Nephron (organoid): ENCODE measurements around the gene ILF2.
A peak's percentile ranks its signal among the peaks of the same experiment; 100 is the strongest.

Source experiments
- H3K27ac Mint-ChIP-seq, 3 experiments: 2 replicates each; pipeline ENCODE4 v1.8.0; 2020; ENCODE audit warnings: mixed read lengths in 3 of 3, mild to moderate bottlenecking in 2 of 3, moderate library complexity in 1 of 3
- H3K27me3 Mint-ChIP-seq: 2 replicates; pipeline ENCODE4 v1.8.0; 2021; ENCODE audit warnings: low read depth, mild to moderate bottlenecking, moderate library complexity, mixed read lengths
- H3K36me3 Mint-ChIP-seq: 2 replicates; pipeline ENCODE4 v1.8.0; 2020; ENCODE audit warnings: low read depth, mixed read lengths
- H3K4me1 Mint-ChIP-seq: 2 replicates; pipeline ENCODE4 v1.8.0; 2020; ENCODE audit warnings: mixed read lengths
- H3K4me3 Mint-ChIP-seq, 3 experiments: 2 replicates each; pipeline ENCODE4 v1.8.0; 2020; ENCODE audit warnings: mild to moderate bottlenecking in 3 of 3, mixed read lengths in 3 of 3, moderate library complexity in 2 of 3
- H3K9me3 Mint-ChIP-seq: 2 replicates; pipeline ENCODE4 v1.8.0; 2020; ENCODE audit warnings: mixed read lengths
- CTCF ChIP-seq, 3 experiments: fragments of 200-600 bp; sonication (generic); IDR thresholded peaks; one replicate each; pipeline ENCODE4 v1.5.0; 2021; ENCODE audit warnings: antibody characterized with exemption in 3 of 3; ENCODE audit not compliant: unreplicated experiment in 3 of 3

Gene ILF2

GRCh38 chr1:153649137-153649862 is 21.5 kb downstream of the ILF2 start:
- Mint-ChIP-seq H3K4me1 (no peaks in the 10 kb centered on the region), H3K36me3 (peaks cover 28% of the 10 kb centered on the region), H3K4me3 (no peak overlapping the region), H3K27me3 (no peaks in the 10 kb centered on the region), H3K9me3 (no peaks in the 10 kb centered on the region), H3K27ac (peak overlapping the region in 2 of 3 experiments; percentile 36 to 45)
- no peak for TF ChIP-seq CTCF (IDR thresholded peaks at IDR 0.05; ENCODE audit: unreplicated experiment in 3 of 3)

GRCh38 chr1:153648000-153648643 is 22.7 kb downstream of the ILF2 start:
- no peak for TF ChIP-seq CTCF (IDR thresholded peaks at IDR 0.05; ENCODE audit: unreplicated experiment in 3 of 3)
- no peaks in the 10 kb centered on the region for H3K27me3 Mint-ChIP-seq
- H3K4me1 Mint-ChIP-seq: no peaks in the 10 kb centered on the region
- no peak overlapping the region for H3K4me3 Mint-ChIP-seq
- peak overlapping the region in 2 of 3 experiments; percentile 58 to 66 for H3K27ac Mint-ChIP-seq
- H3K36me3 Mint-ChIP-seq: peaks cover 40% of the 10 kb centered on the region
- no peaks in the 10 kb centered on the region for H3K9me3 Mint-ChIP-seq

- peak overlapping the region; percentile 14 to 54 (median 34) for H3K27ac Mint-ChIP-seq
- no peaks in the 10 kb centered on the region for H3K4me1 Mint-ChIP-seq
- H3K4me3 Mint-ChIP-seq: no peak overlapping the region
- peaks cover 44% of the 10 kb centered on the region for H3K36me3 Mint-ChIP-seq
- no peak for TF ChIP-seq CTCF (IDR thresholded peaks at IDR 0.05; ENCODE audit: unreplicated experiment in 3 of 3)
- H3K9me3 Mint-ChIP-seq: no peaks in the 10 kb centered on the region
- H3K27me3 Mint-ChIP-seq: no peaks in the 10 kb centered on the region
Measured at GRCh38 chr1:153647346-153647714, 23.5 kb downstream of the ILF2 start.

- no peaks in the 10 kb centered on the region for H3K4me1 Mint-ChIP-seq
- H3K4me3 Mint-ChIP-seq: no peak overlapping the region
- H3K27me3 Mint-ChIP-seq: no peaks in the 10 kb centered on the region
- H3K27ac Mint-ChIP-seq: peak overlapping the region in 2 of 3 experiments; percentile 34 to 53
- no peaks in the 10 kb centered on the region for H3K9me3 Mint-ChIP-seq
- no peak for TF ChIP-seq CTCF (IDR thresholded peaks at IDR 0.05; ENCODE audit: unreplicated experiment in 3 of 3)
- H3K36me3 Mint-ChIP-seq: peaks cover 49% of the 10 kb centered on the region
Measured at GRCh38 chr1:153646672-153647345, 24.0 kb downstream of the ILF2 start.

GRCh38 chr1:153643816-153644215 is 27.0 kb downstream of the ILF2 start:
- no peaks in the 10 kb centered on the region for H3K27me3 Mint-ChIP-seq
- H3K4me3 Mint-ChIP-seq: no peak overlapping the region
- TF ChIP-seq CTCF (IDR thresholded peaks at IDR 0.05; ENCODE audit: unreplicated experiment in 3 of 3): no peak
- no peaks in the 10 kb centered on the region for H3K4me1 Mint-ChIP-seq
- peak overlapping the region in 2 of 3 experiments; percentile 3 to 21 for H3K27ac Mint-ChIP-seq
- no peaks in the 10 kb centered on the region for H3K9me3 Mint-ChIP-seq
- H3K36me3 Mint-ChIP-seq: peaks cover 67% of the 10 kb centered on the region
